Tibial artery (tissue), 4 donors: ENCODE measurements around the gene TNN.

Experiments used
- DNase-seq, 2 donors: peaks; one replicate each; pipeline ENCODE4 v3.0.0-alpha.2; 2019
- H3K27ac ChIP-seq, 2 donors: fragments of 200-600 bp; sonication (generic) in 1 of 2; 1 replicate in 1 of 2; 2 replicates in 1 of 2; pipeline ENCODE4 v1.5.1; 2018 to 2019; ENCODE audit warnings: mild to moderate bottlenecking in 1 of 2
- H3K27me3 ChIP-seq, 2 donors: fragments of 200-600 bp; sonication (generic) in 1 of 2; one replicate each; pipeline versions ENCODE4 v1.5.1 to v1.6.0; 2016 to 2019
- H3K36me3 ChIP-seq, 3 donors: fragments of 200-600 bp; sonication (generic) in 2 of 3; one replicate each; pipeline ENCODE4 v1.5.1; 2016 to 2019; ENCODE audit warnings: mild to moderate bottlenecking in 2 of 3
- H3K4me1 ChIP-seq, 4 donors: fragments of 200-600 bp; sonication (generic) in 2 of 4; 1 replicate in 3 of 4; 2 replicates in 1 of 4; pipeline ENCODE4 v1.5.1; 2016 to 2019
- H3K4me3 ChIP-seq, 2 donors: fragments of 200-600 bp; sonication (generic) in 1 of 2; 1 replicate in 1 of 2; 2 replicates in 1 of 2; pipeline ENCODE4 v1.5.1; 2018 to 2019; ENCODE audit warnings: mild to moderate bottlenecking in 2 of 2
- H3K9me3 ChIP-seq, 3 donors: fragments of 200-600 bp; sonication (generic) in 1 of 3; one replicate each; pipeline ENCODE4 v1.5.1; 2016 to 2019
- intact Hi-C: fragments of 100-400 bp; cut with DNase I; formaldehyde crosslinking; loops from one replicate; pipeline ENCODE4 v1.15.0; 2023; ENCODE audit warnings: low total_unique reads
- TF ChIP-seq, protein P1 (sequence below), 2 experiments: fragments of 200-600 bp in 1 of 2; fragments of 450-650 bp in 1 of 2; IDR thresholded peaks; one replicate each; pipeline ENCODE4 v1.5.1; 2017 to 2019; ENCODE audit warnings: antibody characterized with exemption in 2 of 2, mild to moderate bottlenecking in 1 of 2, moderate library complexity in 1 of 2

The TNN gene

GRCh38 chr1:175129997-175130648, 62.5 kb downstream of the TNN start:
- H3K4me3 ChIP-seq: no peak overlapping the region
- TF ChIP-seq, protein P1, sequence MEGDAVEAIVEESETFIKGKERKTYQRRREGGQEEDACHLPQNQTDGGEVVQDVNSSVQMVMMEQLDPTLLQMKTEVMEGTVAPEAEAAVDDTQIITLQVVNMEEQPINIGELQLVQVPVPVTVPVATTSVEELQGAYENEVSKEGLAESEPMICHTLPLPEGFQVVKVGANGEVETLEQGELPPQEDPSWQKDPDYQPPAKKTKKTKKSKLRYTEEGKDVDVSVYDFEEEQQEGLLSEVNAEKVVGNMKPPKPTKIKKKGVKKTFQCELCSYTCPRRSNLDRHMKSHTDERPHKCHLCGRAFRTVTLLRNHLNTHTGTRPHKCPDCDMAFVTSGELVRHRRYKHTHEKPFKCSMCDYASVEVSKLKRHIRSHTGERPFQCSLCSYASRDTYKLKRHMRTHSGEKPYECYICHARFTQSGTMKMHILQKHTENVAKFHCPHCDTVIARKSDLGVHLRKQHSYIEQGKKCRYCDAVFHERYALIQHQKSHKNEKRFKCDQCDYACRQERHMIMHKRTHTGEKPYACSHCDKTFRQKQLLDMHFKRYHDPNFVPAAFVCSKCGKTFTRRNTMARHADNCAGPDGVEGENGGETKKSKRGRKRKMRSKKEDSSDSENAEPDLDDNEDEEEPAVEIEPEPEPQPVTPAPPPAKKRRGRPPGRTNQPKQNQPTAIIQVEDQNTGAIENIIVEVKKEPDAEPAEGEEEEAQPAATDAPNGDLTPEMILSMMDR (IDR thresholded peaks at IDR 0.05): no peak
- no peak for DNase-seq
- H3K9me3 ChIP-seq: no peaks in the 10 kb centered on the region
- intact Hi-C loops: loop anchor here (5.0 kb wide), 1 partner anchor 93 kb away; no protein-coding TSS in a partner anchor
- H3K27me3 ChIP-seq: no peaks in the 10 kb centered on the region
- peaks cover 0 to 33% (median 11%) of the 10 kb centered on the region in 4 donors for H3K4me1 ChIP-seq
- H3K27ac ChIP-seq: no peak overlapping the region
- H3K36me3 ChIP-seq: no peaks in the 10 kb centered on the region

- Histone ChIP-seq H3K36me3 (no peaks in the 10 kb centered on the region), H3K9me3 (no peaks in the 10 kb centered on the region), H3K4me3 (no peak overlapping the region), H3K27me3 (no peaks in the 10 kb centered on the region), H3K4me1 (peaks cover 0 to 33% (median 11%) of the 10 kb centered on the region in 4 donors), H3K27ac (no peak overlapping the region)
- intact Hi-C loops: loop anchor here (5.0 kb wide), 1 partner anchor 93 kb away; no protein-coding TSS in a partner anchor
- DNase-seq: no peak
- TF ChIP-seq, protein P1 (IDR thresholded peaks at IDR 0.05): no peak
These were observed 63.0 kb downstream of the TNN start for GRCh38 chr1:175130649-175131045.

- no peak overlapping the region for H3K27ac ChIP-seq
- H3K4me1 ChIP-seq: peaks cover 0 to 33% (median 11%) of the 10 kb centered on the region in 4 donors
- no peaks in the 10 kb centered on the region for H3K9me3 ChIP-seq
- no peaks in the 10 kb centered on the region for H3K27me3 ChIP-seq
- no peak for DNase-seq
- TF ChIP-seq, protein P1 (IDR thresholded peaks at IDR 0.05): no peak
- intact Hi-C loops: loop anchor here (5.0 kb wide), 1 partner anchor 94 kb away; no protein-coding TSS in a partner anchor
- no peak overlapping the region for H3K4me3 ChIP-seq
- no peaks in the 10 kb centered on the region for H3K36me3 ChIP-seq
These were observed 63.5 kb downstream of the TNN start for GRCh38 chr1:175131095-175131494.

- TF ChIP-seq, protein P1 (IDR thresholded peaks at IDR 0.05): no peak
- Histone ChIP-seq H3K9me3 (no peaks in the 10 kb centered on the region), H3K27ac (no peak overlapping the region), H3K4me1 (peaks cover 0 to 33% (median 11%) of the 10 kb centered on the region in 4 donors), H3K27me3 (no peaks in the 10 kb centered on the region), H3K4me3 (no peak overlapping the region), H3K36me3 (no peaks in the 10 kb centered on the region)
- no peak for DNase-seq
- intact Hi-C loops: loop anchor here (5.0 kb wide), 1 partner anchor 95 kb away; no protein-coding TSS in a partner anchor
These were observed 64.8 kb downstream of the TNN start for GRCh38 chr1:175132436-175132835.

GRCh38 chr1:175133673-175134435, 66.2 kb downstream of the TNN start:
- Histone ChIP-seq H3K4me1 (peaks cover 0 to 33% (median 11%) of the 10 kb centered on the region in 4 donors), H3K4me3 (no peak overlapping the region), H3K9me3 (no peaks in the 10 kb centered on the region), H3K36me3 (no peaks in the 10 kb centered on the region), H3K27me3 (no peaks in the 10 kb centered on the region), H3K27ac (no peak overlapping the region)
- intact Hi-C loops: loop anchor here (5.0 kb wide), 1 partner anchor 97 kb away; no protein-coding TSS in a partner anchor
- TF ChIP-seq, protein P1 (IDR thresholded peaks at IDR 0.05): no peak
- no peak for DNase-seq
